ENCODE measurements around the gene ATP6V1G2.
"Not testable (repeated sequence)": the region's sequence is repeated elsewhere in the genome, so short reads cannot be mapped to it uniquely, and the experiment has no call there.

ATP6V1G2 gene

DNA sequence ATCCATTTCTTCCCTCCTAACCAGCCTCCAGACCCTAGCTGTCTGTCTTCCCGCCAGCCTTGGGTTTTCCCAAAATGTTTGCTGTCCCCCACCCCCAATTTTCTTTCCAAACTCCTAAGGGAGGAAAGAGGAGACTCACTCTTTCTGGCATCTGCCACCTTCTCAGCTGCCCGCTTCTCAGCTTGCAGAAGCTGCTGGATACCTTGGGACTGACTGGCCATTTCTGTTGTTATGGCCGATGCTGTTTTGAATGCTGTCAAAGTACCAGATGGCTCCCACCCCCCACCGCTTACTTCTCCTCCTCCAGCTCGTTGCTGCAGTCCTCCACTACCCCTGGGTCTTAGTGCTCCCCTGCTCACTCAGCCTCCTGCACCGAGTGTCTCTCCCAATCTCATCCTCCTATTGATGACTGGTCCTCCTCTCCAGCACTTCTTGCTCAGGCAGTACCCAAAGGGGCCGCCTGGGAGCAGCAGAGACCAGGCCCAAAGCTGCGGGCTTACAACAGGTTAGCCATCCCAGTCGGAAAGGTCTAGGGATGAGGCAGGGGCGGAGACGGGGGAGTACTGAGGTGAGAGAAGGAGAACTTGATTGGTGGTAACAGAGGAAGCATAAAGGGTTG, at the start of gene ATP6V1G2:
Gene ATP6V1G2, minus strand, starts transcription at position 270 of the 619 bp plus-strand sequence. Its CDS starts 49 bp downstream, at position 221.
- peak; percentile 98 for DNase-seq

DNA sequence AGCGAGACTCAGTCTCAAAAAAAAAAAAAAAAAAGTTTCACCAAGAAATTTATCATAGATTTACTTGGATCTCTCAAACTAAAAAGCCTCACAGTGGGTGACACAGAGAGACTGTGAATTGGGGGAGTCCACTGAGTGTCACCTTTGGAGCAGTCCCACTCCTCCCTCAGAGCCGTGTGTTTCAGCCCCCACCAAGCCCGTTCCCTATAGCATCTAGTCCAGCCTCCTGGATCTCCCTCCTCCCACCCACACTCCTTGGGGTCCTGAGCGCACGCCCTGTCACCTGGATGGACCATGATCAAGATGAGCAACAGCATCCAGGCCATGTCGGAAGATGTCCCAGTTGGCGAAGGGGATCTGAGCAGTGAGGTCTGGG, 46.0 kb upstream of the ATP6V1G2 start:
- no peak for DNase-seq

DNA sequence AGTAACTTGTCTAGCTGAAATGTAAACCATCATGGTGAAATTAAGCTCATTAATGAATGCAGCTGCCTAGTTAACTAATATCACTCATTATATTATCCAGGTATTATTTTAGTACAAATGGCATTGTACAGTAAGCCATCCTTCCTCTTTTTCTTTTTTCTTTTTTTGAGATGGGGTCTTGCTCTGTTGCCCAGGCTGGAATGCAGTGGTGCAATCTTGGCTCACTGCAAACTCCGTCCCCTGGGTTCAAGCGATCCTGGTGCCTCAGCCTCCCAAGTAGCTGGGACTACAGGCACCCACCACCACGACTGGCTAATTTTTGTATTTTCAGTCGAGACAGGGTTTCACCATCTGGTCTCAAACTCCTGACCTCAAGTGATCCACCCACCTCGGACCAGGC, 44.3 kb upstream of the ATP6V1G2 start:
- DNase-seq = not testable (repeated sequence)

DNA sequence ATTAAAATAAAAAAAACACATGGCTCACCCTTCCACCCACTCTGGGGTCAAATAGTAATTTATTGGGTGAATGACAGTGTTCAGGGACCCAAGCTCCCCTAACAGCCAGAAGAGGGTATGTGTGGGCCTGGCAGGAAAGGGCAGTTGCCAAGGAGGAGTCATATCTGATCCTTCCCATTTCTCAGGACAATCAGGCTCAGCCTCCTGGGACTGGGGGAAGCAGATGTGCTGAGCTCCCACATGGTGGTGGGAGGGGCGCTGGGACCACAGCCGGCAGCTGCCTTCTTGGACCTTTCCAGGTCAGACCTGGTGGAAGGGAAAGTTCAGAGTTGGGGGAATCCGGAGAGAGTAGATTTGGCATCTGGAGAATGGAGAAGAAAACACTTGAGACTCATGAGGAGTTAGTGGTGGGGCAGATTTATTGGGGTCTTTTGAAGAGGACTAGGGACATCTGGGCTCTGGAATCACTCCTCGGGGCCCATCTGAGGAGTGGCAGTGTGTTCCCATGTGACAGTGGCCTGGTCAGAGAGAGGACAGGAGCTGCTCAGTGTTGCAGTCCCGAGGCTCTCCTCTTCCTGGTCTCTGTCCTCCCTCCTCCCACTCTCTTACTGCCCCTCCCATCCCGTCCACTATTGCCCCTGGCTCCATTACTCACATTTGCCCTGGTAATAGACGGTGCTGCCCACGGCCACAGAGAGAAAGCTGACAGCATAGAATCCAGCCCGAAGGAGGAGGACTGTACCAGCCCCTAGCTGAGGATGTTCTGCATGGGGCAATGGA, 42.7 kb upstream of the ATP6V1G2 start:
- no peak for DNase-seq

DNA sequence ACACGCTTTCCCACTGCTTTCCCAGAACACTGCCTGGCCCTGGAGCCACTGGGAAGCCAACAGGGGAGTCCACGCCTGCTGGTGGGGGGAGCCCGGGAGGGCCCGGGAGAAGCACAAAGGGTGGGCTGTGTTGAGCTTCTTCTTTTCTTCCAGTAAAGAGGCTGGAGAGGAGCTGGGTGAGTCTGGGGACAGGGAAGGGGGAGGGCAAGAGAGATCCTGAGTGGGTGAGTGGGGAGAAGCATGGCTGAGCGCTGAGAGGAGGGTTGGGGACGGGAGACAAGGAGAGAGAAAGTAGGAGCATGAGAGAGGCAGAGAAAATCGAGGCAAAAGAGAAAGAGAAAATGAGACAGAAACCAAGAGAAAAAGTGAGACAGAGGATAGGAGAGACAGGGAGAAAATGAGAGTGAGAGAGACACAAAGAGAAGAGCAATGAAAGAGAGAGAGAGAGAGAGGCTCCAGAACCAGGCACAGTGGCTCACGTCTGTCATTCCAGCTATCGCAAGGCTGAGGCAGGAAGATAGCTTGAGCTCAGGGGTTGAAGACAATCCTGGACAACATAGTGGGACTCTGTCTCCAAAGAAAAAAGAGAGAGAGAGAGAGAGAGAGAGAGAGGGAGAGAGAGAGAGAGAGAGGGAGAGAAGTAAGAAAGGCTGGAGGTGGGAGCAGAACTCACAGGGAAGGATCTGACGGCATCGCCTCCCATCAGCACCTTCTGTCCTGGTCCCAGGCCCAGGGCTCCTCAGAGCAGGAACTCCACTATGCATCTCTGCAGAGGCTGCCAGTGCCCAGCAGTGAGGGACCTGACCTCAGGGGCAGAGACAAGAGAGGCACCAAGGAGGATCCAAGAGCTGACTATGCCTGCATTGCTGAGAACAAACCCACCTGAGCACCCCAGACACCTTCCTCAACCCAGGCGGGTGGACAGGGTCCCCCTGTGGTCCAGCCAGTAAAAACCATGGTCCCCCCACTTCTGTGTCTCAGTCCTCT, 41.7 kb upstream of the ATP6V1G2 start:
- DNase-seq = no peak

DNA sequence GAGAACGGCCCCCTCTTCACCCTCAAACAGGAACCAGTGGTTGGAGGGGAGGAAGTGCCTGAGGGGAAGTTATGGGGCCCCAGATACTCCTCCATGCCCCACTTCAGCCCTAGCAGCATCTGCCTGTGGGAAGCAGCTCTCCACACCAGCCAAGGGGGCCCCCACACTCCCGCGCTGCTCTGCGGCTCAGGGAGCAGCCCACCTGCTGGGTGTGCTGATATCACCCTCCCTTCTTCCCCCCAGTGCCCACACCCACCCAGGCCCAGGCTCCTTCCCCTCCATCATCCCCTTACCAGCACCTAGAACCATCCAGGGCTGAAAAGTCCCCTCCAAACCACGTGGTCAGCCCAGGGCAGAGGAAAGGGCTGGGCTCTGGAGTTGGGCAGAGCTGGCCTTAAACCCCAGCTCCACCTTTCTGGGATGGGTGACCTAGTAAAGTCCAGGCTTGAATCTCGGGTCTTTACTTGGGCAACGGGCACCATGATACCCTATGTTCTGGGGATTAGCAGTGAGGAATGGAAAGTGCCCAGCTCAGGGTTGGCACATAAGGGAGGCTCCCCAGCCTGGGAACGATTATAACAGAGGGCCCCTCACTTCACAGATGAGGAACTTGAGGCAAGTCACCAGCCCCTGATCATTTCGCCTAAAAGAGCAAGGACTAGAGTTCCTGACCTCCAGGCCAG, 40.3 kb upstream of the ATP6V1G2 start:
- DNase-seq = no peak

DNA sequence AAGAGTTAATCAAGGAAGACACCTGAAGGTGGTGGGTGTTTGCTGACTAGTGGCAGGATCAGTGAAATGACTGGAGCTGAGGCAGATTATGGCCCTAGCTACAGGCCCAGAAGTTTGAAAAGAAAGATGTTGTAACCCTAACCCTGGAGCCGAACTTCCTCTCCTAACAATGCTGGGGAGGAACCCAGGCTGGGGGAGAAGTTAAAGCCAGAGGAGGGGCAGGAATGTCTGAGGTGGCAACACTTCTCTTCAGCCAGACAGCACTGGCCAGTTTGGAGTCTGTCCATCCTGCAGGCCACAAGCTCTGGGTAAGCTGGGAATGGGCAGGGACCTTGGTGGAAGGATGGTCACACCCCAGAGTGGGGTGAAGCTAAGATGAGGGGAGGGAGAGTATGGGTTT, 39.6 kb upstream of the ATP6V1G2 start, which contains the start of gene LST1:
Gene LST1, plus strand, starts transcription at position 270 of the 400 bp plus-strand sequence. CDS start 1,023 bp downstream, outside the sequence.
- no peak for DNase-seq

DNA sequence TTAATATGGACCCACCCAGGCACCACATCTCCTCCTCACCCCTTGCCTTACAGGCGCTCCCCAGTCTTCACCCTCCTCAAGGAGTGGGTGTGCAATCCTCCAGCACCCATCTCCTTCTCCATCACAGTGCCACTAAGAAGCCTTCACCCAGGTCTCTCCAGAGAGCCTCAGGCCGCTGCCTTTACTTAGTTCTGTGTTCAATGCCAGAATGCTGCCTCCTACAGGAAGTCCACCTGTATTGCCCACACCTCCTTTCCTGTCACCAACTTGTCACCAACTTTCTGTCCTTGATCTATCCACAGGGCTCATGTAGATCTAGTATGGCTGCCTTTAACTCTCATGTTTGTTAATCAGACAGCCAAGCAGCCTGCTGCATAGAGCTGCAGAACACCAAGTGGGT, 39.1 kb upstream of the ATP6V1G2 start:
- no peak for DNase-seq

DNA sequence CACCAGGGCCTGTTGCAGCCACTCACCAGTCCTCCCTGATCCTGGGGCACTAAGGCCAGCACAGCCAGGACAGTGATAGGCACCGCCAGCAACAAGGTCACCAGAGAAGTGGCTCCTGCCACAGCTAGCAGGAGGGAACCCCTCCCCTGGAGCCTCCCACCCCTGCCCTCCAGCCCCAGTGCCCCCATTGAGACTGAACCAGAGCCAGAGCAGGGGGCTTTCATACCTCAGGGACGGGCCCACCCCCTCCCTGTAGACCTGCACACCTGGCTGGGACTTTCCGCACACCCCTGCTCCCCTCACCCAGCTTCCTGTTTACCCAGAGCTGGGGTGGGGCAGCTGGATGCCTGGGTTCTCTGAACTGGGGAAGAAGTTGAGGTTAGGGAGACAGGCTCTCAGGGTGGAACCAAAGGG, 35.8 kb upstream of the ATP6V1G2 start, which contains the start of gene LTB:
Gene LTB, minus strand, starts transcription at position 195 of the 414 bp plus-strand sequence. Its CDS starts 7 bp downstream, at position 188.
- no peak for DNase-seq

DNA sequence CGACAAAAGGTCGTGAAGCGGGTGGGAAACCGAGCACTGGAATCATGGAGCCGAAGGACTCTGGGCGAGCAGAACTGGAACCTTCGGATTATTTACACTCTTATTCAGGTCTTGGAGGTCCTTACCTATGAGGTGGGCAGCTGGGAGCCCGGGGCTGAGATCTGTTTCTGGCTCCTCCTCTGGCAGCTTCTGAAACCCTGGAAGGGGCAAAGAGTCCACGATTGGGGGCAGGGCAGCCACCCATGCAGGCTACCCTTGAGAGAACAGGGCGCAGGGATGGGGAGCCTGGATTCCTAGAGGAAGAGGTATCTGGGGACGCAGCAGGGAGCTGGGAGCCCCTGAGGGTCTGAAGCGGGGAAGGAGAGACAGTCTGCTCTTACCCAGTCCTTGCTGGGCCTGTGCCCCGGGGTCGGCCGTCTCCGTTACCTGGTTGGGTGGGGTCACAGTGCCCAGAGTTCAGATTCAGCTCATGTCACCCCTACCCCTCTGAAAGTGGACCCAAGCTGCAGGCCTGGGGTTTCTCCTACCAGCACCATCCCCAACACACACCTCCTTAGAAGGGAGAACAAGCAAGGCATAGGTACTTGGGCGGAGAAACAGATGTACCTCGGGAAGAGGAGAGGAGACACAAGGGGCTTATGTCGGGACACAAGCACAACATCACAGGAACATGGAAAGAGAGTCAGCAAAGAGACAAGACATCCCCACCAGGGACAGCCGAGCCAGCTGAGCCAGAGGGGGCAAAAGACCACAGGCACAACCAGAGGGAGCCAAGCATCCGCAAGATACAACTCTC, 35.2 kb upstream of the ATP6V1G2 start:
- no peak for DNase-seq

DNA sequence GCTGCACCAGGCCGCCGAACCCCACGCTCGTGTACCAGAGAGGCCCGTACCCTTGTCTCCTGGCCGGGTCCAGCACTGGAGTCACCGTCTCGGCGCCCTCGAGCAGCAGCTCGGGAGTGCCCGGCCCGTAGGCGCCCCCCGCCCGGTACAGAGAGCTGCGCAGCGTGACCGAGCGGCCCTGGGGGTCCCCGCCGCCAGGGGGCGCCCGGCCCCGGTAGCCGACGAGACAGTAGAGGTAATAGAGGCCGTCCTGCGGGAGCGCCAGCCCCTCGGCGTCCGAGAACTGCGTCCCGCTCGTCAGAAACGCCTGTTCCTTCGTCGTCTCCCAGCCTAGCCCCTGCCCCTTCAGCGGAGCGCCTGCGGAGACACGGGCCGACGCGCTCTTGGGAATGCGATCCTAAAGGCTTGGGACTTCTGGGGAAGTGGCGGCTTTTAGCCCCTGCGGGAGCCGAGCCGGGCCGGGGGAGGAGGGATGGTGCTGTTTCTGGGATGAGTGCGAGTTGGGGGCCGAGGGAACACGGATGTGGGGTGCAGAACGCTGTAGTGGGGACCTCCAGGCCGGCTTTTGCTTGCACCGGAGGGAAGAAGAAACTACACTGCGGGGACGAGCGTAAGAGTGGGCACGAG, 34.5 kb upstream of the ATP6V1G2 start:
- DNase-seq = peak; percentile 35

DNA sequence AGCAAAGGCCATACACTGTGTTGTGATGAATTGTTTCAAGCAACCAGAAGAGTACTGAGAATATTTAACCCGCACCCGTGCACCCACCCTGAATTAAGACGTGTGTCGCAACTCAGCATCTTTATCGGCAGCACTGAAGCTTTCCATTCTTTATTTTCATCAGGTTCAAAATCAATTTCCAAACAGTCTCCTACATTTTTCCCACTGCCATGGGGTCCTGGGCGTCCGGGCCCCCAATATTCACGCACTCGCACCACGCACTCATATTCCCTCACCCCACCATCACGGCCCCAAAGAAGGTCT, 34.0 kb upstream of the ATP6V1G2 start:
- DNase-seq = no peak

DNA sequence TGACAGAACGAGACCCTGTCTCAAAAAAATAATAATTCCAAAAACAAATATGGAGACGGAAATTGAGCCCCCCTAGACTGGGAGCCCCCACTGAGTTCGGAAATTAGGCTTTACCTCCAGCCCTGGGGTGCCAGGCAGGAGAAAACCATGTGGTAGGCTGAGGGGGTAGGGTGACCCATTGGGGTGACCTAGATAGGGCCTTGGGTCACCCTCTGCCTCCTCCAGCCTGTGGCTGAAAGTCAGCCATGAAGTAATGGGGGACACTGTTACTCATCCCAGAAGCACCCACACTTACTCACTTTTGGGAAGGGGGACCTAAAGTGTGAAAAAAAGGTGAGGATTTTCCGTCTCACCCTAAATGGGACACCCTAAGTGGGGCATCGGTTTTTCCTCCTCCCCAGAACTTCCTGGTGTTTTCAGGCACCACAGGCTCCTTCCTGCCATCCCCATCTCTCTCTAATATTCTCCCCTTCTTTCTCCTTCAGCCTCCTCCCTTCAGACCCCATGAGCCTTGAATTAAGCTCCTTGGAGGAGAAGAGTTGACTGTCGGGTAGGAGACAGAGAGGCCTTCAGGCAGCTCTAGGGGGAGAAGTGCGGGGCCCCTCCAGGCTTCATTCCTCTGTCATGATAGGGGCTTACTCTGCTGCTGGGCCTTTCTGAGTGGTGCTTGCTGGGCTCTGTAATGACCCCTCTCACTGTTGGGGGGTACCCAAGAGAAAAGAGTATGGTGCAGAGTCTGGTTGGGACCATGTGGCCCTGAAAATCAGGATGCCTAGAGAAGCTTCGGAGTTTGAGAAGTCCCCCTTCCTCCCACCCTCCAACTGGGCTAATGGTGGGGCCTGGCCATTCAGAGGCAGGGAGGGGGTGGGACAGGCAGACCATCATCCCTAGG, 33.4 kb upstream of the ATP6V1G2 start:
- no peak for DNase-seq

DNA sequence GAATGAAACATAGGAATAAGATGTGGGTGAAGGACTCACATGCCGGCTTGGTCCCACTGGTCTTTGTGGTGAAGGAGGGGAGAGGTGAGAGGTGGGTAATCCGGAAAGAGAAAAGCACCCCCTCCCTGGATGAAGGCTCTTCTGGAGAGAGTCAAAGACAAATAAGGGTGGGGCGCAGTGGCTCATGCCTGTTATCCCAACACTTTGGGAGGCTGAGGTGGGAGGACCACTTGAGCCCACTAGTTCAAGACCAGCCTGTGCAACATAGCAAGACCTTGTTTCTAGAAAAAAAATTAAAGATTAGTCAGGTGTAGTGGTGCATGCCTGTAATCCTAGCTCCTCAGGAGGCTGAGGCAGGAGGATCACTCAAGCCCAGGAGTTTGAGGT, 32.7 kb upstream of the ATP6V1G2 start:
- DNase-seq = no peak

DNA sequence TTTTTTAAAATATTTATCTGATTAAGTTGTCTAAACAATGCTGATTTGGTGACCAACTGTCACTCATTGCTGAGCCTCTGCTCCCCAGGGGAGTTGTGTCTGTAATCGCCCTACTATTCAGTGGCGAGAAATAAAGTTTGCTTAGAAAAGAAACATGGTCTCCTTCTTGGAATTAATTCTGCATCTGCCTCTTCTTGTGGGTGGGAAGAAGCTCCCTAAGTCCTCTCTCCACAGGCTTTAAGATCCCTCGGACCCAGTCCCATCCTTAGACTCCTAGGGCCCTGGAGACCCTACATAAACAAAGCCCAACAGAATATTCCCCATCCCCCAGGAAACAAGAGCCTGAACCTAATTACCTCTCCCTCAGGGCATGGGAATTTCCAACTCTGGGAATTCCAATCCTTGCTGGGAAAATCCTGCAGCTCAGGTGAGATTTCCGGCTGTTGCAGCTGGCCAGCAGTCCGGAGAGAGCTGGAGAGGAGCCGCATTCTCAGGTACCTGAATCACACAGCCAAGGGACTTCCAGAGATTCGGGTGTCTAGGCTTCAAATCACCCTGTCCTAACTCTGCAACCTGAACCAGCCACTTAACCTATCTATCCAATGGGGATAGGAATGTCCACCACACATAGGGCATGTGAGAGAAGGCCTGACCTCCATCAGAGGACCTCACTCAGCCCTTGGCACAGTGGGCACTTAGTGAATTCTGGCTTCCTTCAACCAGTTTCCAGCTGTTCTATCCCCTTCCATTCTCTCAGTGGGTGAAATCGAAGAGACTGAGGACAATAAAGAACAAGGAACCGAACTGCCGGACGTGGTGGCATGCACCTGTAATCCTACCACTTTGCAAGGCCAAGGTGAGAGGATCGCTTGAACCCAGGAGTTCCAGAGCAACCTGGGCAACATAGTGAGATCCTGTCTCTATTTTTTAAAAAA, 32.0 kb upstream of the ATP6V1G2 start:
- no peak for DNase-seq

DNA sequence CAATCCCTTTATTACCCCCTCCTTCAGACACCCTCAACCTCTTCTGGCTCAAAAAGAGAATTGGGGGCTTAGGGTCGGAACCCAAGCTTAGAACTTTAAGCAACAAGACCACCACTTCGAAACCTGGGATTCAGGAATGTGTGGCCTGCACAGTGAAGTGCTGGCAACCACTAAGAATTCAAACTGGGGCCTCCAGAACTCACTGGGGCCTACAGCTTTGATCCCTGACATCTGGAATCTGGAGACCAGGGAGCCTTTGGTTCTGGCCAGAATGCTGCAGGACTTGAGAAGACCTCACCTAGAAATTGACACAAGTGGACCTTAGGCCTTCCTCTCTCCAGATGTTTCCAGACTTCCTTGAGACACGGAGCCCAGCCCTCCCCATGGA, 31.2 kb upstream of the ATP6V1G2 start:
- no peak for DNase-seq

DNA sequence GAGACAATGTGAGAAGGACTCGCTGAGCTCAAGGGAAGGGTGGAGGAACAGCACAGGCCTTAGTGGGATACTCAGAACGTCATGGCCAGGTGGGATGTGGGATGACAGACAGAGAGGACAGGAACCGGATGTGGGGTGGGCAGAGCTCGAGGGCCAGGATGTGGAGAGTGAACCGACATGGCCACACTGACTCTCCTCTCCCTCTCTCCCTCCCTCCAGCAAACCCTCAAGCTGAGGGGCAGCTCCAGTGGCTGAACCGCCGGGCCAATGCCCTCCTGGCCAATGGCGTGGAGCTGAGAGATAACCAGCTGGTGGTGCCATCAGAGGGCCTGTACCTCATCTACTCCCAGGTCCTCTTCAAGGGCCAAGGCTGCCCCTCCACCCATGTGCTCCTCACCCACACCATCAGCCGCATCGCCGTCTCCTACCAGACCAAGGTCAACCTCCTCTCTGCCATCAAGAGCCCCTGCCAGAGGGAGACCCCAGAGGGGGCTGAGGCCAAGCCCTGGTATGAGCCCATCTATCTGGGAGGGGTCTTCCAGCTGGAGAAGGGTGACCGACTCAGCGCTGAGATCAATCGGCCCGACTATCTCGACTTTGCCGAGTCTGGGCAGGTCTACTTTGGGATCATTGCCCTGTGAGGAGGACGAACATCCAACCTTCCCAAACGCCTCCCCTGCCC, 30.6 kb upstream of the ATP6V1G2 start:
- no peak for DNase-seq

DNA sequence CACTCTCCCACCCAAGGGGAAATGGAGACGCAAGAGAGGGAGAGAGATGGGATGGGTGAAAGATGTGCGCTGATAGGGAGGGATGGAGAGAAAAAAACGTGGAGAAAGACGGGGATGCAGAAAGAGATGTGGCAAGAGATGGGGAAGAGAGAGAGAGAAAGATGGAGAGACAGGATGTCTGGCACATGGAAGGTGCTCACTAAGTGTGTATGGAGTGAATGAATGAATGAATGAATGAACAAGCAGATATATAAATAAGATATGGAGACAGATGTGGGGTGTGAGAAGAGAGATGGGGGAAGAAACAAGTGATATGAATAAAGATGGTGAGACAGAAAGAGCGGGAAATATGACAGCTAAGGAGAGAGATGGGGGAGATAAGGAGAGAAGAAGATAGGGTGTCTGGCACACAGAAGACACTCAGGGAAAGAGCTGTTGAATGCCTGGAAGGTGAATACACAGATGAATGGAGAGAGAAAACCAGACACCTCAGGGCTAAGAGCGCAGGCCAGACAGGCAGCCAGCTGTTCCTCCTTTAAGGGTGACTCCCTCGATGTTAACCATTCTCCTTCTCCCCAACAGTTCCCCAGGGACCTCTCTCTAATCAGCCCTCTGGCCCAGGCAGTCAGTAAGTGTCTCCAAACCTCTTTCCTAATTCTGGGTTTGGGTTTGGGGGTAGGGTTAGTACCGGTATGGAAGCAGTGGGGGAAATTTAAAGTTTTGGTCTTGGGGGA, 29.7 kb upstream of the ATP6V1G2 start:
- DNase-seq = no peak

All from NCI-H510A (cell line).